ENCODE data around the gene CDCA8. TPM values are rescaled to one million over a fixed set of nuclear protein-coding genes. Genes with fewer than 3 reads are reported as not detected.
"Not testable (repeated sequence)": the region's sequence is repeated elsewhere in the genome, so short reads cannot be mapped to it uniquely, and the experiment has no call there.

The CDCA8 gene
- total RNA-seq, 1 experiment from 2014 or later = 34.5 TPM

- Mint-ChIP-seq H3K27me3 (ENCODE audit: unreplicated experiment) (peaks cover 31% of the 10 kb centered on the region), H3K4me3 (ENCODE audit: low read depth, unreplicated experiment) (no peak overlapping the region), H3K36me3 (ENCODE audit: insufficient read depth, unreplicated experiment) (no peaks in the 10 kb centered on the region), H3K9me3 (ENCODE audit: low read depth, unreplicated experiment) (no peaks in the 10 kb centered on the region), H3K27ac (ENCODE audit: unreplicated experiment) (no peak overlapping the region), H3K4me1 (ENCODE audit: low read depth, unreplicated experiment) (no peaks in the 10 kb centered on the region)
- BruUV-seq (replicated peaks) = no TSS peak
- TF ChIP-seq CTCF (IDR thresholded peaks at IDR 0.05; ENCODE audit: unreplicated experiment) = no peak
- CTCF ChIA-PET = interaction anchor here (1.3 to 1.6 kb wide), 2 partner anchors 74 to 124 kb away, joined by 3 to 4 read pairs; partner anchors contain the start of gene SNIP1
- DNase-seq = no peak
- intact Hi-C loops (cut with micrococcal nuclease; ENCODE audit: unreplicated experiment) = no loop called here
These were observed 14.5 kb upstream of the CDCA8 start for GRCh38 chr1:37677808-37678207.

- no peaks in the 10 kb centered on the region for H3K4me1 Mint-ChIP-seq (ENCODE audit: low read depth, unreplicated experiment)
- no peak for DNase-seq
- no peaks in the 10 kb centered on the region for H3K9me3 Mint-ChIP-seq (ENCODE audit: low read depth, unreplicated experiment)
- CTCF ChIA-PET = no interaction called here
- BruUV-seq (replicated peaks) = no TSS peak
- H3K4me3 Mint-ChIP-seq (ENCODE audit: low read depth, unreplicated experiment) = no peak overlapping the region
- peaks cover 14% of the 10 kb centered on the region for H3K36me3 Mint-ChIP-seq (ENCODE audit: insufficient read depth, unreplicated experiment)
- H3K27me3 Mint-ChIP-seq (ENCODE audit: unreplicated experiment) = peaks cover 20% of the 10 kb centered on the region
- intact Hi-C loops (cut with micrococcal nuclease; ENCODE audit: unreplicated experiment) = loop anchor here (5.0 kb wide), 1 partner anchor 224 kb away; no protein-coding TSS in a partner anchor
- H3K27ac Mint-ChIP-seq (ENCODE audit: unreplicated experiment) = no peak overlapping the region
- TF ChIP-seq CTCF (IDR thresholded peaks at IDR 0.05; ENCODE audit: unreplicated experiment) = no peak
These were observed 11.4 kb upstream of the CDCA8 start for GRCh38 chr1:37680933-37681332.

GRCh38 chr1:37682334-37682987 is 9.9 kb upstream of the CDCA8 start:
- Mint-ChIP-seq H3K4me3 (ENCODE audit: low read depth, unreplicated experiment) (no peak overlapping the region), H3K27ac (ENCODE audit: unreplicated experiment) (no peak overlapping the region), H3K36me3 (ENCODE audit: insufficient read depth, unreplicated experiment) (peaks cover 22% of the 10 kb centered on the region), H3K27me3 (ENCODE audit: unreplicated experiment) (peaks cover 5% of the 10 kb centered on the region), H3K9me3 (ENCODE audit: low read depth, unreplicated experiment) (no peaks in the 10 kb centered on the region), H3K4me1 (ENCODE audit: low read depth, unreplicated experiment) (no peaks in the 10 kb centered on the region)
- peak; percentile 80 for DNase-seq
- intact Hi-C loops (cut with micrococcal nuclease; ENCODE audit: unreplicated experiment) = loop anchor here (1.0 to 5.0 kb wide), 2 partner anchors 79 to 225 kb away; no protein-coding TSS in a partner anchor
- TF ChIP-seq CTCF (IDR thresholded peaks at IDR 0.05; ENCODE audit: unreplicated experiment) = peak; percentile 83
- no TSS peak for BruUV-seq (replicated peaks)
- CTCF ChIA-PET = no interaction called here

- CTCF ChIA-PET = interaction anchor here (1.1 kb wide), 1 partner anchor 197 kb away, joined by 3 read pairs; no protein-coding TSS in a partner anchor
- peaks cover 12% of the 10 kb centered on the region for H3K4me1 Mint-ChIP-seq (ENCODE audit: low read depth, unreplicated experiment)
- BruUV-seq (replicated peaks); H3K4me3 Mint-ChIP-seq (ENCODE audit: low read depth, unreplicated experiment); H3K27me3 Mint-ChIP-seq (ENCODE audit: unreplicated experiment); H3K9me3 Mint-ChIP-seq (ENCODE audit: low read depth, unreplicated experiment); DNase-seq; H3K27ac Mint-ChIP-seq (ENCODE audit: unreplicated experiment): not testable (repeated sequence)
- intact Hi-C loops (cut with micrococcal nuclease; ENCODE audit: unreplicated experiment) = loop anchor here (5.0 kb wide), 1 partner anchor 227 kb away; no protein-coding TSS in a partner anchor
- peaks cover 27% of the 10 kb centered on the region for H3K36me3 Mint-ChIP-seq (ENCODE audit: insufficient read depth, unreplicated experiment)
These were observed 8.1 kb upstream of the CDCA8 start for GRCh38 chr1:37684182-37684581.

GRCh38 chr1:37685722-37686121 is 6.6 kb upstream of the CDCA8 start:
- no TSS peak for BruUV-seq (replicated peaks)
- no peak for DNase-seq
- Mint-ChIP-seq H3K9me3 (ENCODE audit: low read depth, unreplicated experiment) (no peaks in the 10 kb centered on the region), H3K27ac (ENCODE audit: unreplicated experiment) (no peak overlapping the region), H3K27me3 (ENCODE audit: unreplicated experiment) (no peaks in the 10 kb centered on the region), H3K4me1 (ENCODE audit: low read depth, unreplicated experiment) (peaks cover 19% of the 10 kb centered on the region), H3K4me3 (ENCODE audit: low read depth, unreplicated experiment) (no peak overlapping the region), H3K36me3 (ENCODE audit: insufficient read depth, unreplicated experiment) (peaks cover 43% of the 10 kb centered on the region)
- TF ChIP-seq CTCF (IDR thresholded peaks at IDR 0.05; ENCODE audit: unreplicated experiment) = no peak
- CTCF ChIA-PET = no interaction called here
- intact Hi-C loops (cut with micrococcal nuclease; ENCODE audit: unreplicated experiment) = no loop called here

GRCh38 chr1:37687764-37688163 is 4.6 kb upstream of the CDCA8 start:
- H3K9me3 Mint-ChIP-seq (ENCODE audit: low read depth, unreplicated experiment); H3K27me3 Mint-ChIP-seq (ENCODE audit: unreplicated experiment); H3K4me3 Mint-ChIP-seq (ENCODE audit: low read depth, unreplicated experiment); DNase-seq; intact Hi-C loops (cut with micrococcal nuclease; ENCODE audit: unreplicated experiment); BruUV-seq (replicated peaks); CTCF ChIA-PET; H3K27ac Mint-ChIP-seq (ENCODE audit: unreplicated experiment): not testable (repeated sequence)
- Mint-ChIP-seq H3K4me1 (ENCODE audit: low read depth, unreplicated experiment) (peaks cover 26% of the 10 kb centered on the region), H3K36me3 (ENCODE audit: insufficient read depth, unreplicated experiment) (peaks cover 63% of the 10 kb centered on the region)
